ENCODE measurements around the gene CELF2. TPM values are rescaled to one million over a fixed set of nuclear protein-coding genes. Genes with fewer than 3 reads are reported as not detected.

CELF2 gene
- total RNA-seq, 1 experiment from 2014 or later, result not detected

DNA sequence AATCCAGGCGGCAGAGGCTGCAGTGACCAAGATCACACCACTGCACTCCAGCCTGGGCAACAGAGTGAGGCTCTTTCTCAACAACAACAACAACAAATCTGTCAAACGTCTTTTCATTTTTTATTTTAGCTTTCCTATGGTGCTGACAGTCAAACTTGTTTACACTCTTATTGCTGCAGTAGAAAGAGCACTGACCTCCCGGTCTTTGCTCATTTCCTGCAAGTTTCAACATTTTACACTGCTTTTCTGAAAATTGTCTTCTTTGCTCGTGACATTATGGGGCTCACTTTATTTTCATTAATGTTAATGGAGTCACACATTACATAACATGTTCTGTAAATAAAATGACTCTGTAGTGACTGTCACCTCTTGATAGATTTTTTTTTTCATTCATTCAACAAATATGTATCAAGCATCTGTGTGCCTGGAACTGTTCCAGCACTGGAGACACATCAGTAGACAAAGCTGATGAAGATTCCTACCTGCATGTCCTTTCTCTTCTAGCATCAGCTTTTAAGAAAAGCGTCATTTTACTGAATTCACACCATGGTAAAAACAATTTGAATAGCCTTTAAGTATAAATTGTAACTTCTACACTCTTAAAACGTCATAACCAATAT is 277.3 kb downstream of the CELF2 start:
- H3K27ac Mint-ChIP-seq (ENCODE audit: unreplicated experiment), result no peak overlapping the region
- CTCF ChIA-PET, result no interaction called here
- TF ChIP-seq, protein P1, sequence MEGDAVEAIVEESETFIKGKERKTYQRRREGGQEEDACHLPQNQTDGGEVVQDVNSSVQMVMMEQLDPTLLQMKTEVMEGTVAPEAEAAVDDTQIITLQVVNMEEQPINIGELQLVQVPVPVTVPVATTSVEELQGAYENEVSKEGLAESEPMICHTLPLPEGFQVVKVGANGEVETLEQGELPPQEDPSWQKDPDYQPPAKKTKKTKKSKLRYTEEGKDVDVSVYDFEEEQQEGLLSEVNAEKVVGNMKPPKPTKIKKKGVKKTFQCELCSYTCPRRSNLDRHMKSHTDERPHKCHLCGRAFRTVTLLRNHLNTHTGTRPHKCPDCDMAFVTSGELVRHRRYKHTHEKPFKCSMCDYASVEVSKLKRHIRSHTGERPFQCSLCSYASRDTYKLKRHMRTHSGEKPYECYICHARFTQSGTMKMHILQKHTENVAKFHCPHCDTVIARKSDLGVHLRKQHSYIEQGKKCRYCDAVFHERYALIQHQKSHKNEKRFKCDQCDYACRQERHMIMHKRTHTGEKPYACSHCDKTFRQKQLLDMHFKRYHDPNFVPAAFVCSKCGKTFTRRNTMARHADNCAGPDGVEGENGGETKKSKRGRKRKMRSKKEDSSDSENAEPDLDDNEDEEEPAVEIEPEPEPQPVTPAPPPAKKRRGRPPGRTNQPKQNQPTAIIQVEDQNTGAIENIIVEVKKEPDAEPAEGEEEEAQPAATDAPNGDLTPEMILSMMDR (IDR thresholded peaks at IDR 0.05; ENCODE audit: unreplicated experiment), result no peak
- no TSS peak for BruUV-seq (replicated peaks)
- H3K36me3 Mint-ChIP-seq (ENCODE audit: insufficient read depth, unreplicated experiment), result no peaks in the 10 kb centered on the region
- peaks cover 50% of the 10 kb centered on the region for H3K27me3 Mint-ChIP-seq (ENCODE audit: unreplicated experiment)
- intact Hi-C loops (cut with micrococcal nuclease; ENCODE audit: unreplicated experiment), result no loop called here
- no peaks in the 10 kb centered on the region for H3K4me1 Mint-ChIP-seq (ENCODE audit: low read depth, unreplicated experiment)
- DNase-seq, result no peak
- no peaks in the 10 kb centered on the region for H3K9me3 Mint-ChIP-seq (ENCODE audit: low read depth, unreplicated experiment)
- no peak overlapping the region for H3K4me3 Mint-ChIP-seq (ENCODE audit: low read depth, unreplicated experiment)

DNA sequence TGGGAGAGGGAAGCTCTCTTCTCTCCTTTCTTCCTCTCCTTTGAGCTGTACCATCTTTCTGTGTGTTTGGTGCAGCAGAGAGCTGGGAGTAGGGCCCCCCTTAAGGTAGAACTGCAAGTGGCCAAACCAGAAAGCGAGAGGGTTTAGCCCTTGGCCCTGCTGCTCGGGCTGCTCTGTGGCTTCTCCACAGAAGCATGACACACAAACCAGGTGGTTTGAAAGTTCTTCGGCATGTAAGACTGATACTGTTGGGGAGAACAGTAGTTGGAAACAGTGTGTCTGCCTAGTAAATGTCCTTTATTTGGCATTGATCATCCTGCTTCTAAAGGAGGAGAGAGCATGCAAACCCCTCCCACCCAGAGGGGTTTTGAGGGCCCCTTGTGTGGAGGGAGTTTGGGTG is 277.8 kb downstream of the CELF2 start:
- no peaks in the 10 kb centered on the region for H3K4me1 Mint-ChIP-seq (ENCODE audit: low read depth, unreplicated experiment)
- H3K27me3 Mint-ChIP-seq (ENCODE audit: unreplicated experiment), result peaks cover 50% of the 10 kb centered on the region
- TF ChIP-seq, protein P1 (IDR thresholded peaks at IDR 0.05; ENCODE audit: unreplicated experiment), result no peak

DNA sequence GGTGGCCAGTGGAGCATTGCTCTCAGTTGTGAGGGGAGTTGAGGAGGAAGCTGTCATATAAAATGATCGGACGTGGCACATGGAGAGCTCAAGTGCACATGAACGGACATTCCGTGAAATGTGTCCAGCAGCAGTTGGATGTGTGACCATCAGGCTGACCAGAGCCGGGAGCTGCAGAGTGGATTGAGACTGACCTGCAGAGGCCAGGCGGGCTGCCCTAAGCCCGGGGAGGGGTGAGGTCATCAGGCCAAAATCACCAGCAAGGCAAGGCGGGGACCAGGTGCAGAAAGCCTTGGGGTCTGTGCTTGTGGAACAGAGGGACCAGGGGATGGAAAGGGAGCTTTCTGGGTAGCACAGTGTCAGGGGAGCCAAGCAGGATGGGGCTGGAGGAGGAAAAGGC is 279.5 kb downstream of the CELF2 start:
- H3K4me1 Mint-ChIP-seq (ENCODE audit: low read depth, unreplicated experiment), result no peaks in the 10 kb centered on the region
- H3K4me3 Mint-ChIP-seq (ENCODE audit: low read depth, unreplicated experiment), result no peak overlapping the region
- H3K36me3 Mint-ChIP-seq (ENCODE audit: insufficient read depth, unreplicated experiment), result no peaks in the 10 kb centered on the region
- peaks cover 50% of the 10 kb centered on the region for H3K27me3 Mint-ChIP-seq (ENCODE audit: unreplicated experiment)
- TF ChIP-seq, protein P1 (IDR thresholded peaks at IDR 0.05; ENCODE audit: unreplicated experiment), result no peak
- no TSS peak for BruUV-seq (replicated peaks)
- H3K9me3 Mint-ChIP-seq (ENCODE audit: low read depth, unreplicated experiment), result no peaks in the 10 kb centered on the region
- CTCF ChIA-PET, result no interaction called here
- no peak overlapping the region for H3K27ac Mint-ChIP-seq (ENCODE audit: unreplicated experiment)
- intact Hi-C loops (cut with micrococcal nuclease; ENCODE audit: unreplicated experiment), result no loop called here
- no peak for DNase-seq

More for the DNA sequence above, 277.8 kb downstream of the CELF2 start:
- no peak overlapping the region for H3K4me3 Mint-ChIP-seq (ENCODE audit: low read depth, unreplicated experiment)
- BruUV-seq (replicated peaks), result no TSS peak
- no peak overlapping the region for H3K27ac Mint-ChIP-seq (ENCODE audit: unreplicated experiment)
- intact Hi-C loops (cut with micrococcal nuclease; ENCODE audit: unreplicated experiment), result no loop called here
- CTCF ChIA-PET, result no interaction called here
- H3K36me3 Mint-ChIP-seq (ENCODE audit: insufficient read depth, unreplicated experiment), result no peaks in the 10 kb centered on the region
- no peak for DNase-seq
- no peaks in the 10 kb centered on the region for H3K9me3 Mint-ChIP-seq (ENCODE audit: low read depth, unreplicated experiment)

DNA sequence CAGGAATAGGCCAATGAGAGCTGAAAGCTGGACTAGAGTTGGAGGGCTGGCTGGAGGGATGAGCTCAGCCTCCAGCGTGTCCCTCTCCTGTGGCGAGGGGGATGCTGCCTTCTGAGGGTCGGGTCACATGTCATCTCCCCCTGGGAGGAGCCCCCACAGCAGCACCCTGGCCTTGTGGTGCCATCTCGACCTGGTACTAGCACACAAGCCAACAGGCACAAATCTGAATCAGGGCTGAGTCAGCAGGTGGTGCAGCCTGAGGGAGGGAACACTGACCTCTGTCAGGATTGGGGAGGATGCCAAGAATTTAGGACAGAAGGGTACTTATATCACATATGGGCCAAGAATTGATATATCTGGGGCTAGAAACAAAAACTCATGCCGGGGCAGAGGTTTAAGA is 280.4 kb downstream of the CELF2 start:
- Mint-ChIP-seq H3K4me3 (ENCODE audit: low read depth, unreplicated experiment) (no peak overlapping the region), H3K36me3 (ENCODE audit: insufficient read depth, unreplicated experiment) (no peaks in the 10 kb centered on the region), H3K27ac (ENCODE audit: unreplicated experiment) (no peak overlapping the region), H3K27me3 (ENCODE audit: unreplicated experiment) (peaks cover 42% of the 10 kb centered on the region), H3K9me3 (ENCODE audit: low read depth, unreplicated experiment) (no peaks in the 10 kb centered on the region), H3K4me1 (ENCODE audit: low read depth, unreplicated experiment) (no peaks in the 10 kb centered on the region)
- DNase-seq, result no peak
- no TSS peak for BruUV-seq (replicated peaks)
- TF ChIP-seq, protein P1 (IDR thresholded peaks at IDR 0.05; ENCODE audit: unreplicated experiment), result no peak
- CTCF ChIA-PET, result no interaction called here
- intact Hi-C loops (cut with micrococcal nuclease; ENCODE audit: unreplicated experiment), result no loop called here
